GM23338 (cell line): Measurements from ENCODE around the gene SCIMP. TPM values are rescaled to one million over a fixed set of nuclear protein-coding genes. Genes with fewer than 3 reads are reported as not detected.

Source experiments
- ATAC-seq: fragments of 200-7000 bp; cut with Tn5 transposase; 3 replicates; pipeline ENCODE4 v1.9.1; 2020
- DNase-seq: peaks from one replicate; pipeline ENCODE4 v3.0.0-alpha.2; 2015; ENCODE audit warnings: low spot score
- H2AFZ ChIP-seq: fragments of 200-600 bp; sonication (generic); 2 replicates; pipeline ENCODE4 v1.8.0; 2016; ENCODE audit warnings: antibody characterized with exemption, mild to moderate bottlenecking, moderate library complexity
- H3F3A ChIP-seq: fragments of 200-600 bp; sonication (generic); replicated peaks from 2 replicates; pipeline ENCODE4 v1.8.0; 2017; ENCODE audit warnings: antibody characterized with exemption, mixed run types, low read depth
- H3K27ac ChIP-seq: fragments of 200-600 bp; sonication (generic); 2 replicates; pipeline ENCODE4 v1.6.1; 2016; ENCODE audit warnings: low read depth
- H3K27me3 ChIP-seq: fragments of 200-600 bp; sonication (generic); 2 replicates; pipeline ENCODE4 v1.8.0; 2016; ENCODE audit warnings: mild to moderate bottlenecking, mixed run types, moderate library complexity; ENCODE audit not compliant: insufficient read depth
- H3K36me3 ChIP-seq: fragments of 200-600 bp; sonication (generic); 2 replicates; pipeline ENCODE4 v1.8.0; 2016; ENCODE audit warnings: mild to moderate bottlenecking; ENCODE audit not compliant: insufficient read depth
- H3K4me1 ChIP-seq: fragments of 200-600 bp; sonication (generic); 2 replicates; pipeline ENCODE4 v1.8.0; 2016; ENCODE audit warnings: mild to moderate bottlenecking, moderate library complexity; ENCODE audit not compliant: insufficient read depth
- H3K4me2 ChIP-seq: fragments of 200-600 bp; sonication (generic); 2 replicates; pipeline ENCODE4 v1.7.1; 2017; ENCODE audit warnings: mixed run types
- H3K4me3 ChIP-seq: fragments of 200-600 bp; sonication (generic); 2 replicates; pipeline ENCODE4 v1.6.1; 2016; ENCODE audit warnings: mixed run types
- H3K79me2 ChIP-seq: fragments of 200-600 bp; sonication (generic); replicated peaks from 2 replicates; pipeline ENCODE4 v1.8.0; 2017; ENCODE audit warnings: mild to moderate bottlenecking; ENCODE audit not compliant: insufficient read depth
- H3K9me2 ChIP-seq: fragments of 200-600 bp; sonication (generic); 2 replicates; pipeline ENCODE4 v1.8.0; 2017; ENCODE audit not compliant: insufficient read depth
- H4K20me1 ChIP-seq: fragments of 200-600 bp; sonication (generic); replicated peaks from 2 replicates; pipeline ENCODE4 v1.8.0; 2017; ENCODE audit warnings: mild to moderate bottlenecking; ENCODE audit not compliant: insufficient read depth
- H3K27ac Mint-ChIP-seq: 2 replicates; pipeline ENCODE4 v1.8.0; 2020; ENCODE audit warnings: inconsistent platforms, mild to moderate bottlenecking, moderate library complexity, mixed read lengths
- H3K27me3 Mint-ChIP-seq: 3 replicates; pipeline ENCODE4 v1.8.0; 2022; ENCODE audit warnings: low read depth, mild to moderate bottlenecking, moderate library complexity, mixed read lengths, inconsistent platforms; ENCODE audit not compliant: insufficient read depth, poor library complexity
- H3K36me3 Mint-ChIP-seq: 3 replicates; pipeline ENCODE4 v1.8.0; 2021; ENCODE audit warnings: low read depth, mild to moderate bottlenecking, inconsistent platforms, moderate library complexity, mixed read lengths
- H3K4me1 Mint-ChIP-seq: 3 replicates; pipeline ENCODE4 v1.8.0; 2020; ENCODE audit warnings: mild to moderate bottlenecking, inconsistent platforms, mixed read lengths
- H3K4me3 Mint-ChIP-seq: 3 replicates; pipeline ENCODE4 v1.8.0; 2021; ENCODE audit warnings: moderate library complexity, mild to moderate bottlenecking, inconsistent platforms, mixed read lengths
- H3K9me3 Mint-ChIP-seq: 3 replicates; pipeline ENCODE4 v1.8.0; 2020; ENCODE audit warnings: moderate library complexity, mild to moderate bottlenecking, inconsistent platforms, mixed read lengths
- CREB1 ChIP-seq: fragments of 250-450 bp; sonication (Bioruptor Pico); IDR thresholded peaks from 2 replicates; pipeline ENCODE4 v1.5.0; 2020; ENCODE audit warnings: low read depth, mild to moderate bottlenecking, moderate library complexity
- NANOG ChIP-seq: IDR thresholded peaks from 2 replicates; pipeline ENCODE4 v1.6.1; 2016; ENCODE audit warnings: antibody characterized with exemption, borderline replicate concordance
- POLR2AphosphoS5 ChIP-seq: IDR thresholded peaks from 2 replicates; pipeline ENCODE4 v1.6.1; 2016; ENCODE audit warnings: antibody characterized with exemption, low read depth
- ZNF331 ChIP-seq: fragments of 250-450 bp; sonication (Bioruptor Pico); IDR thresholded peaks from 2 replicates; pipeline ENCODE4 v1.5.0; 2020; ENCODE audit warnings: low read depth, mild to moderate bottlenecking, moderate library complexity
- polyA plus RNA-seq: library from polyadenylated mRNA; unstranded; fragments of >200 nt; fragmentation: Nextera tagmentation; extraction: Ambion mirVana; gene quantifications from 2 replicates; pipeline ENCODE4 v1.2.1, GENCODE V29; 2016
- total RNA-seq: library from RNA; depleted of rRNA; stranded (reverse); fragments of >200 nt; shearing (Covaris generic); gene quantifications from 2 replicates; pipeline ENCODE4 v1.2.3, GENCODE V29; 2014
- TF ChIP-seq, protein P1 (sequence below), 2 experiments: fragments of 200-600 bp in 1 of 2; sonication (generic) in 1 of 2; conservative IDR thresholded peaks; 2 replicates each; pipeline versions ENCODE4 v1.5.1 to v1.6.1; 2016 to 2017; ENCODE audit warnings: antibody characterized with exemption in 2 of 2, low read depth in 2 of 2, mild to moderate bottlenecking in 2 of 2, moderate library complexity in 1 of 2
- TF ChIP-seq, protein P2 (sequence below): IDR thresholded peaks from 2 replicates; pipeline ENCODE4 v1.6.1; 2016; ENCODE audit warnings: antibody characterized with exemption

The SCIMP gene
- total and polyA plus RNA-seq, 2 experiments from 2014 or later = 0.36 TPM; not detected in 1

DNA sequence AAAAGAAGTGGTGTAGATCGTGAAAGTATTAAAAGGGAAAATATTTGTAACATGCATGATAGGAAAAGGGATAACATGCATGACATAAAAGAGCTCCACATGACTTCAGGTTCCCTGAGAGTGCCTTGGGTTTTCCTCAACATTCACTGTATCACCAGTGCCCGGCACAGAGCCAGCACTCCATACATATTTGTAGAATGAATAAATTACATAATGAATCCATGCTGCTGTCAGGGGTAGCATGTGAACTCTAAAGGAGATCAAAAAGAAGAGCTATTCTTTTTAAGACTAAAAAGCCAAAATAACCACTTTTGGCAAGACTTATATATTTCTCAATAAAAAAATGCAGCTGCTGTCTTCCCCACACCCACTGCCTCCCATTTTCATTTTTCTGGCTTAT, 40.3 kb downstream of the SCIMP start:
- Histone ChIP-seq H3K27ac (no peak overlapping the region), H3K4me2 (no peak overlapping the region), H3K79me2 (peaks cover 22% of the 10 kb centered on the region), H3K36me3 (peaks cover 14% of the 10 kb centered on the region), H3K4me3 (no peak overlapping the region), H2AFZ (no peak overlapping the region), H3K27me3 (no peaks in the 10 kb centered on the region), H3K4me1 (peaks cover 6% of the 10 kb centered on the region), H3F3A (0 out of 2 replicates have a peak, but pooled peaks cover 3% of the 10 kb centered on the region), H3K9me2 (peaks cover 17% of the 10 kb centered on the region; the same call in 1 of the 2 replicates), H4K20me1 (no peaks in the 10 kb centered on the region)
- Mint-ChIP-seq H3K4me1 (no peaks in the 10 kb centered on the region; the same call in 1 of the 3 replicates), H3K27ac (no peak overlapping the region), H3K4me3 (no peak overlapping the region), H3K9me3 (peaks cover 28% of the 10 kb centered on the region), H3K36me3 (peaks cover 21% of the 10 kb centered on the region), H3K27me3 (peaks cover 16% of the 10 kb centered on the region)
- TF ChIP-seq NANOG = no peak
- DNase-seq (no peak), ATAC-seq (no peak)

DNA sequence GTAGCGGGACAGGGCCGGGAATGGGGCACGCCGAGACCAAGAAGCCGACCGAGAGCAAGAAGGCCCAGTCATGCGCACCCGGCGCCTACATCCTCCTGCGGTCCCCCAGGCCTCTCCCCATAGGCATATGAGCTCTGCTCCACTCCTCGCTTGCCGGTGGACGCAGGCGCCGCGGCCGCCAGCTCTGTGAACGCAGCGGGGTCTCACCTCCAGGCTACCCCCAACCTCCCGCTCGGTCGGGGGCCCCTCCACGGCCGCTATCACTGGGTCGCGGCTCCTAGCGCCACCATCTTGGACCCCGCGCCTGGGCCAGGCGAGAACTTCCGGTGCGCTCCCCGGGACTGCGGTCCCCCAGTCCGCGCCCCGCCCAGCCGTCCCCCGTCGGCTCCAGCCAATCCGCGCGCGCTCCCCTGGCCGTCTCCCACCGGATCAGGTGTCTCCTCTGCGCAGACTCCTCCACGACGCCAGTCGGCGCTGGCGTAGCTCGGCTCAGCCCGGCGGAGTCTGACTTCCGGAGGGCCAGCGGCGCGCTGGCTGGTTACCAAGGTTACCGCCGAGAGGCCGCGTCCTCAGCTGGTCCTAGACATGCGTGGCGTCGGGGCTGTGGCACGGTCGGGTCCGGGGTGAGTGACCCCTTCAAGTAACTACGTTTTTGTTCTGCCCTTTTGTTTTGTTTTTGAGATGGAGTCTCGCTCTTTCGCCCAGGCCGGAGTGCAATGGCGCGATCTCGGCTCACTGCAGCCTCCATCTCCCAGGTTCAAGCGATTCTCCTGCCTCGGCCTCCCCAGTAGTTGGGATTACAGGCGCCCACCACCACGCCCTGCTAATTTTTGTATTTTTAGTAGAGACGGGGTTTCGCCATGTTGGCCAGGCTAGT, 42.9 kb downstream of the SCIMP start, which contains the start of gene ZNF594:
ZNF594 (minus strand) TSS at position 328 of the 877 bp plus-strand sequence. CDS start 7,612 bp downstream, outside the sequence.
- Histone ChIP-seq H3K9me2 (peaks cover 17% of the 10 kb centered on the region; the same call in 1 of the 2 replicates), H3K79me2 (peaks cover 26% of the 10 kb centered on the region), H4K20me1 (no peaks in the 10 kb centered on the region), H3F3A (0 out of 2 replicates have a peak, but pooled peaks cover 5% of the 10 kb centered on the region), H3K4me3 (peak within 1 kb of the TSS; percentile 99), H2AFZ (peak within 1 kb of the TSS; percentile 95), H3K4me2 (peak within 1 kb of the TSS; percentile 100), H3K4me1 (peaks cover 6% of the 10 kb centered on the region), H3K27ac (0 out of 2 replicates have a peak within 1 kb of the TSS, but pooled peaks have one; percentile 9), H3K36me3 (peaks cover 36% of the 10 kb centered on the region), H3K27me3 (no peaks in the 10 kb centered on the region)
- ATAC-seq = peak; percentile 99
- H3K27ac Mint-ChIP-seq = peak within 1 kb of the TSS; percentile 94
- peak; percentile 83 for TF ChIP-seq POLR2AphosphoS5
- TF ChIP-seq CREB1 = peak; percentile 60; the same call in 1 of the 2 replicates
- TF ChIP-seq, protein P1, sequence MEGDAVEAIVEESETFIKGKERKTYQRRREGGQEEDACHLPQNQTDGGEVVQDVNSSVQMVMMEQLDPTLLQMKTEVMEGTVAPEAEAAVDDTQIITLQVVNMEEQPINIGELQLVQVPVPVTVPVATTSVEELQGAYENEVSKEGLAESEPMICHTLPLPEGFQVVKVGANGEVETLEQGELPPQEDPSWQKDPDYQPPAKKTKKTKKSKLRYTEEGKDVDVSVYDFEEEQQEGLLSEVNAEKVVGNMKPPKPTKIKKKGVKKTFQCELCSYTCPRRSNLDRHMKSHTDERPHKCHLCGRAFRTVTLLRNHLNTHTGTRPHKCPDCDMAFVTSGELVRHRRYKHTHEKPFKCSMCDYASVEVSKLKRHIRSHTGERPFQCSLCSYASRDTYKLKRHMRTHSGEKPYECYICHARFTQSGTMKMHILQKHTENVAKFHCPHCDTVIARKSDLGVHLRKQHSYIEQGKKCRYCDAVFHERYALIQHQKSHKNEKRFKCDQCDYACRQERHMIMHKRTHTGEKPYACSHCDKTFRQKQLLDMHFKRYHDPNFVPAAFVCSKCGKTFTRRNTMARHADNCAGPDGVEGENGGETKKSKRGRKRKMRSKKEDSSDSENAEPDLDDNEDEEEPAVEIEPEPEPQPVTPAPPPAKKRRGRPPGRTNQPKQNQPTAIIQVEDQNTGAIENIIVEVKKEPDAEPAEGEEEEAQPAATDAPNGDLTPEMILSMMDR (conservative IDR thresholded peaks at IDR 0.05; ENCODE audit: low read depth in 2 of 2) = peak; percentile 61 to 86
- TF ChIP-seq, protein P2, sequence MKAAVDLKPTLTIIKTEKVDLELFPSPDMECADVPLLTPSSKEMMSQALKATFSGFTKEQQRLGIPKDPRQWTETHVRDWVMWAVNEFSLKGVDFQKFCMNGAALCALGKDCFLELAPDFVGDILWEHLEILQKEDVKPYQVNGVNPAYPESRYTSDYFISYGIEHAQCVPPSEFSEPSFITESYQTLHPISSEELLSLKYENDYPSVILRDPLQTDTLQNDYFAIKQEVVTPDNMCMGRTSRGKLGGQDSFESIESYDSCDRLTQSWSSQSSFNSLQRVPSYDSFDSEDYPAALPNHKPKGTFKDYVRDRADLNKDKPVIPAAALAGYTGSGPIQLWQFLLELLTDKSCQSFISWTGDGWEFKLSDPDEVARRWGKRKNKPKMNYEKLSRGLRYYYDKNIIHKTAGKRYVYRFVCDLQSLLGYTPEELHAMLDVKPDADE = peak; percentile 69
- no peak for TF ChIP-seq ZNF331
- peaks cover 54% of the 10 kb centered on the region for H3K9me3 Mint-ChIP-seq
- H3K4me1 Mint-ChIP-seq = no peaks in the 10 kb centered on the region; the same call in 2 of the 3 replicates
- H3K36me3 Mint-ChIP-seq = peaks cover 46% of the 10 kb centered on the region
- peak within 1 kb of the TSS; percentile 94 for H3K4me3 Mint-ChIP-seq
- peaks cover 16% of the 10 kb centered on the region for H3K27me3 Mint-ChIP-seq
- peak; percentile 98 for DNase-seq
